Inferior parietal cortex (tissue), 1 donor: Measurements from ENCODE around the gene LEF1.

Experiments used
- DNase-seq: peaks from one replicate; pipeline ENCODE4 v3.0.0-alpha.2; 2016; ENCODE audit errors: extremely low spot score

LEF1 gene

GRCh38 chr4:108113229-108113628, 55.5 kb downstream of the LEF1 start:
- DNase-seq = no peak

- no peak for DNase-seq
Observed at GRCh38 chr4:108111781-108112180, 57.0 kb downstream of the LEF1 start.

GRCh38 chr4:108110450-108110849, 58.3 kb downstream of the LEF1 start:
- DNase-seq = no peak

GRCh38 chr4:108109997-108110416, 58.7 kb downstream of the LEF1 start:
- DNase-seq = no peak

GRCh38 chr4:108109111-108109510, 59.6 kb downstream of the LEF1 start:
- DNase-seq = no peak

- DNase-seq = no peak
Observed at GRCh38 chr4:108107729-108108382, 60.9 kb downstream of the LEF1 start.

GRCh38 chr4:108107101-108107500, 61.6 kb downstream of the LEF1 start:
- DNase-seq = no peak

GRCh38 chr4:108106186-108106585, 62.5 kb downstream of the LEF1 start:
- DNase-seq = no peak

GRCh38 chr4:108103099-108103862, 65.5 kb downstream of the LEF1 start:
- no peak for DNase-seq

GRCh38 chr4:108100827-108101226, 67.9 kb downstream of the LEF1 start:
- DNase-seq = no peak

- DNase-seq = no peak
Observed at GRCh38 chr4:108099838-108100237, 68.9 kb downstream of the LEF1 start.

- no peak for DNase-seq
Observed at GRCh38 chr4:108097990-108098553, 70.7 kb downstream of the LEF1 start.

GRCh38 chr4:108094923-108095482, 73.7 kb downstream of the LEF1 start:
- no peak for DNase-seq

- DNase-seq = no peak
Observed at GRCh38 chr4:108094131-108094530, 74.6 kb downstream of the LEF1 start.

GRCh38 chr4:108092288-108092687, 76.4 kb downstream of the LEF1 start:
- DNase-seq = no peak

- DNase-seq = no peak
Observed at GRCh38 chr4:108087293-108087967, 81.3 kb downstream of the LEF1 start.

- DNase-seq = no peak
Observed at GRCh38 chr4:108081256-108081655, 87.5 kb downstream of the LEF1 start.

- no peak for DNase-seq
Observed at GRCh38 chr4:108080747-108081146, 88.0 kb downstream of the LEF1 start.

GRCh38 chr4:108078024-108078733, 90.6 kb downstream of the LEF1 start:
- DNase-seq = no peak

- no peak for DNase-seq
Observed at GRCh38 chr4:108072300-108072699, 96.4 kb downstream of the LEF1 start.

GRCh38 chr4:108070775-108071174, 98.0 kb downstream of the LEF1 start:
- no peak for DNase-seq

GRCh38 chr4:108068442-108068841, 100.3 kb downstream of the LEF1 start:
- DNase-seq = no peak
